Measurements from ENCODE around the gene TBX18.

DNA sequence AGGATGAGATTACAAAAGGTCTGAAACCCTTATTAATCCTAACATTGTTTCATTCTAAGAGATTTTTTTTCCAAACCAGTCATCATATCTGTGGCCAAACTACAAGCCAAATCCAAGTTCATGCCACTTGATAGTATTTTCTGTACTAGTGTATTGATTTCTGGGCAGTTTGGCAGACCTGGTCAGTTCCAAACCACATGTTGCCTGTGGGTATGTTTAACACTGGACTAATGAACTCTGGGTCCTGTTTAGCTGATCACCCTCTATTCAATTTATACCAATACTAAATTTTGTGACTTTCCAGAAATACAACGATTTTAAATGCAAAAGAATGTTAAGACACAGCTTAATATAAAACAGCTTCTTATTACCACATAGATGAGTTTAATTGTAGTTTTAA lies 24.0 kb downstream of the TBX18 start:
- TF ChIP-seq, protein P1, sequence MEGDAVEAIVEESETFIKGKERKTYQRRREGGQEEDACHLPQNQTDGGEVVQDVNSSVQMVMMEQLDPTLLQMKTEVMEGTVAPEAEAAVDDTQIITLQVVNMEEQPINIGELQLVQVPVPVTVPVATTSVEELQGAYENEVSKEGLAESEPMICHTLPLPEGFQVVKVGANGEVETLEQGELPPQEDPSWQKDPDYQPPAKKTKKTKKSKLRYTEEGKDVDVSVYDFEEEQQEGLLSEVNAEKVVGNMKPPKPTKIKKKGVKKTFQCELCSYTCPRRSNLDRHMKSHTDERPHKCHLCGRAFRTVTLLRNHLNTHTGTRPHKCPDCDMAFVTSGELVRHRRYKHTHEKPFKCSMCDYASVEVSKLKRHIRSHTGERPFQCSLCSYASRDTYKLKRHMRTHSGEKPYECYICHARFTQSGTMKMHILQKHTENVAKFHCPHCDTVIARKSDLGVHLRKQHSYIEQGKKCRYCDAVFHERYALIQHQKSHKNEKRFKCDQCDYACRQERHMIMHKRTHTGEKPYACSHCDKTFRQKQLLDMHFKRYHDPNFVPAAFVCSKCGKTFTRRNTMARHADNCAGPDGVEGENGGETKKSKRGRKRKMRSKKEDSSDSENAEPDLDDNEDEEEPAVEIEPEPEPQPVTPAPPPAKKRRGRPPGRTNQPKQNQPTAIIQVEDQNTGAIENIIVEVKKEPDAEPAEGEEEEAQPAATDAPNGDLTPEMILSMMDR (IDR thresholded peaks at IDR 0.05), result no peak
- TF ChIP-seq POLR2A (IDR thresholded peaks at IDR 0.05), result no peak

Measured in adrenal gland (tissue), 5 donors.